ENCODE results near the gene FSIP1.

FSIP1 gene

GRCh38 chr15:39591141-39591895 is 191.3 kb downstream of the FSIP1 start:
- FAIRE-seq, result no peak

- FAIRE-seq, result no peak
These were observed 192.6 kb downstream of the FSIP1 start for GRCh38 chr15:39589815-39590644.

- no peak for FAIRE-seq
These were observed 193.3 kb downstream of the FSIP1 start for GRCh38 chr15:39589193-39589814.

- FAIRE-seq, result no peak
These were observed 194.0 kb downstream of the FSIP1 start for GRCh38 chr15:39588531-39589192.

- FAIRE-seq, result no peak
These were observed 194.7 kb downstream of the FSIP1 start for GRCh38 chr15:39587731-39588530.

- FAIRE-seq, result no peak
These were observed 195.4 kb downstream of the FSIP1 start for GRCh38 chr15:39587096-39587721.

DNA sequence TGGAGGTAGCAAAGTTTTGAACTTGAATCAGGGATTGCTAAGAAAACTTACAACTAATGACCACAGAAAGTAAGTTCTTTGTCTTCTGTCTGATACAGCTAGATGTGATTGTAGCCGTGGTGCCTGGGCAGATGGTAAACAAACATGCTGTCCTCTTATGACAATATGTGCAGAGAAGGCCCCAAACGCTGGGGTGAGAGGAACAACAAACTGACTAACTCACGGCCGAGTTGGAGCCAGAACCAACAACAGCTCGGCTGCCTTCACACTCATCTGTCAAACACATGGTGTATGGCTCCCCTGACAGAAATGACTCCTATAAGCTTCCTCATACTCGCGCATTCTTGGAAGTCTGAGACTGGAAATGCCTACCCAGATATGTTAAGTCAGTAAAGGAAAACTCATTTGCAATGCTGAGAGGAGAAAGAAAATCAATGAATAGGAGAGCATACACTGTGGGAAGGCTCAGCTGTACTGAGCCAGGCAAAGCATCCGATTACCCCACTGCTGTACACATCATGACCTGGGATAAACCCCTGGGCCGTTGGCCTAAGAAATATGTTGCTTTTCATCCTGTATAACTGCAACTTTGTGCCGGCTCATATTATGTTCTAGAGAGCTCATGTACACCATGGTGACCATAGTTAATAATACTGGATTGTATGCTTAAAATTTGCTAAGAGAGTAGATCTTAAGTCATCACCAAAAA is 196.1 kb downstream of the FSIP1 start:
- no peak for FAIRE-seq

- no peak for FAIRE-seq
These were observed 196.8 kb downstream of the FSIP1 start for GRCh38 chr15:39585871-39586301.

DNA sequence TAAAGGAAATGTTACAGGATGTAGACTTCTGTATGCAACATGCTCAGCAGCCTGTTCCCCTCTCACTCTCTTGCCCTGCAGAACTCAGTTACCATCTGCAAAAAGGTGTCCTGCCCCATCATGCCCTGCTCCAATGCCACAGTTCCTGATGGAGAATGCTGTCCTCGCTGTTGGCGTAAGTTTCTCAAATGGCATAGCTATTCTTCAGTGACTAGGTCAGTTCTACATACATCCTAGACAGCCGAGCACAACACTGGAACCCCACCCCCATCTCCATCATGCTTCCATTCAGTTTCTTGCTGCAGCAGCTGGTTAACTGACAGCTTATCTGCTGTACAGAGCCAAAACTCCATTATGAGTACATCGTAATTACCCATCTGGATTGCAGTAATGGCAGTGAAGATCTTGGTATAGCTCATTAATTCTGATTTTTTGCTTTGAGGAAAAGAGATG is 197.2 kb downstream of the FSIP1 start:
- no peak for FAIRE-seq

- no peak for FAIRE-seq
These were observed 197.8 kb downstream of the FSIP1 start for GRCh38 chr15:39584662-39585388.

DNA sequence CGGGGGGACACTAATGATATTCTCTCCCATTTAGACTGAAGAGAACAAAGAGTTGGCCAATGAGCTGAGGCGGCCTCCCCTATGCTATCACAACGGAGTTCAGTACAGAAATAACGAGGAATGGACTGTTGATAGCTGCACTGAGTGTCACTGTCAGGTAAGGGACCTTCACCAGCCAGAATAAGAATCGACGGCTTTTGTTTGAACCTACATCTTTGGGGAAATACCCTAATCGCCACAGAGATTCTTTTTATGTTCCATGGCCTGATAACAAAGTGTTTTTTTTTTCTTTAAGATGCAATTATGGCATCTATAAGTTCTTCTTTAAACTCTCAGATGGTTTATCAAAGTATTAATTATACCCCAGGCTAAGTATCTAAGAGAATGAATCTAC is 198.4 kb downstream of the FSIP1 start:
- FAIRE-seq, result no peak

GRCh38 chr15:39583596-39584265 is 198.9 kb downstream of the FSIP1 start:
- no peak for FAIRE-seq

- no peak for FAIRE-seq
These were observed 199.6 kb downstream of the FSIP1 start for GRCh38 chr15:39582977-39583595.

GRCh38 chr15:39582286-39582976 is 200.2 kb downstream of the FSIP1 start:
- FAIRE-seq, result no peak

DNA sequence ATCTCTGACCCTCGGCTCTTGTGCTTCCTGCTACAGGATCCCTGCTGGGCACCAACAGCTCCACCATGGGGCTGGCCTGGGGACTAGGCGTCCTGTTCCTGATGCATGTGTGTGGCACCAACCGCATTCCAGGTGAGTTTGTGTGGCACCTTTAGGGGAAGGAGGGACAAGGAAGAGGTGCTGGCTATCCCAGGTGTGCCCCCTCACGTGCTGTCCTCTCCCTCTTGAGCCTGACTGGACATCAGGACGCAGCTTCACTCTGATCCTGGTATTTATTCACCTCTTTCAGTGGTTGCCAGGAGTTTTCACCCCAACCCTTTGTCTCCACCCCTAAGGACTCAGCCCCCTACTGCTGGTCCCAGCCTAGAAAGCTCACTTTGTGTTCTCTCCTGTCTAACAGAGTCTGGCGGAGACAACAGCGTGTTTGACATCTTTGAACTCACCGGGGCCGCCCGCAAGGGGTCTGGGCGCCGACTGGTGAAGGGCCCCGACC is 200.8 kb downstream of the FSIP1 start:
- no peak for FAIRE-seq

DNA sequence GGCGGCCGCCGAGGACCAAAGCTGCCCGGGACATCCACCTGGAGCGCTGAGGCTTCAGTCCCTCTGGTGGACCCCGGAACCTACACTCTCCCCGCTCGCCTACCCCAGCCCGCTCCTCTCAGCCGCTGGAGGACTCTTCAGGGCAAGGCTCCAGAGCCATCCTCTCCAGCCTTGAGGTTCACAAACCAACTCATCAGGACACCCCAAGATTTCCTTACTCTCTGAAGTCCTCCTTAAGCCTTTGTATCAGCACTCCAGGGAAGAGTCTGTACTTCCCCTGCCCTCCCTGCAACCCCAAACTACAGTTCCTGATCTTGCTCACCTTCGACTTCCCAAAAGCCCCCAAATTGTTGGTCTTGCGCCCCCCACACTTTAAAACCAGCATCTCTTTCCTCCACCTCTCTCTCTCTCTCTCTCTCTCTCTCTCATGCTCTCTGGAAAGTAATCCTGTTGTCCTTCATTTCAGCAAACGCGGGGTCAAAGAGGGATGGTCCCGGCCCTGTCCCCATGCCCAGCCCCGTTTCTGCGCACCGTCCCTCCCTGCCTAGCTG is 201.3 kb downstream of the FSIP1 start:
- no peak for FAIRE-seq

GRCh38 chr15:39580485-39581241 is 202.0 kb downstream of the FSIP1 start, which contains the start of gene THBS1:
Gene THBS1 (plus strand): TSS chr15:39581079. CDS start chr15:39581858, 779 bp downstream.
- no peak for FAIRE-seq
